ENCODE results near the gene SRRT. TPM values are rescaled to one million over a fixed set of nuclear protein-coding genes. Genes with fewer than 3 reads are reported as not detected.
"Not testable (repeated sequence)": the region's sequence is repeated elsewhere in the genome, so short reads cannot be mapped to it uniquely, and the experiment has no call there.

The SRRT gene
- total RNA-seq, 2 experiments from 2014 or later = 253 to 260 TPM

- peaks cover 11% of the 10 kb centered on the region for H3K27me3 Mint-ChIP-seq
- H3K4me1 Mint-ChIP-seq = peaks cover 4% of the 10 kb centered on the region
- ATAC-seq (no peak), DNase-seq (no peak)
- H3K4me3 Mint-ChIP-seq = no peak overlapping the region
- H3K9me3 Mint-ChIP-seq (ENCODE audit: low read depth) = no peaks in the 10 kb centered on the region
- POLR2A ChIA-PET = no interaction called here
- H3K27ac Mint-ChIP-seq = no peak overlapping the region
- CTCF ChIA-PET = interaction anchor here (0.7 kb wide), 1 partner anchor 296 kb away, joined by 4 read pairs; no protein-coding TSS in a partner anchor
- intact Hi-C loops (cut with DNase I, micrococcal nuclease) = no loop called here
- H3K36me3 Mint-ChIP-seq (ENCODE audit: low read depth) = no peaks in the 10 kb centered on the region
Observed at GRCh38 chr7:100914208-100914878, 39.4 kb downstream of the SRRT start.

GRCh38 chr7:100914879-100915447 lies 40.1 kb downstream of the SRRT start:
- POLR2A ChIA-PET = no interaction called here

GRCh38 chr7:100919335-100919734 lies 44.4 kb downstream of the SRRT start:
- H3K27me3 Mint-ChIP-seq = peaks cover 27% of the 10 kb centered on the region
- H3K27ac Mint-ChIP-seq; ATAC-seq; H3K9me3 Mint-ChIP-seq (ENCODE audit: low read depth); POLR2A ChIA-PET; H3K4me1 Mint-ChIP-seq; intact Hi-C loops (cut with DNase I, micrococcal nuclease); DNase-seq; H3K36me3 Mint-ChIP-seq (ENCODE audit: low read depth); H3K4me3 Mint-ChIP-seq: not testable (repeated sequence)
- CTCF ChIA-PET = interaction anchor here (0.8 kb wide), 1 partner anchor 45 kb away, joined by 4 read pairs; no protein-coding TSS in a partner anchor

More at GRCh38 chr7:100914879-100915447, 40.1 kb downstream of the SRRT start:
- Mint-ChIP-seq H3K27me3 (peaks cover 13% of the 10 kb centered on the region), H3K4me3 (no peak overlapping the region), H3K9me3 (ENCODE audit: low read depth) (no peaks in the 10 kb centered on the region), H3K36me3 (ENCODE audit: low read depth) (no peaks in the 10 kb centered on the region), H3K27ac (peak overlapping the region; percentile 11), H3K4me1 (peaks cover 4% of the 10 kb centered on the region)
- ATAC-seq = peak; percentile 92
- CTCF ChIA-PET = no interaction called here
- intact Hi-C loops (cut with DNase I, micrococcal nuclease) = no loop called here
- peak; percentile 36 for DNase-seq

- H3K4me1 Mint-ChIP-seq; CTCF ChIA-PET; POLR2A ChIA-PET; H3K27ac Mint-ChIP-seq; H3K4me3 Mint-ChIP-seq; H3K9me3 Mint-ChIP-seq (ENCODE audit: low read depth); DNase-seq; intact Hi-C loops (cut with DNase I, micrococcal nuclease); H3K36me3 Mint-ChIP-seq (ENCODE audit: low read depth); ATAC-seq: not testable (repeated sequence)
- peaks cover 27% of the 10 kb centered on the region for H3K27me3 Mint-ChIP-seq
Observed at GRCh38 chr7:100919779-100920437, 45.0 kb downstream of the SRRT start.

- ChIA-PET POLR2A (no interaction called here), CTCF (no interaction called here)
- Mint-ChIP-seq H3K27me3 (peaks cover 27% of the 10 kb centered on the region), H3K9me3 (ENCODE audit: low read depth) (no peaks in the 10 kb centered on the region), H3K27ac (no peak overlapping the region), H3K36me3 (ENCODE audit: low read depth) (no peaks in the 10 kb centered on the region), H3K4me1 (no peaks in the 10 kb centered on the region), H3K4me3 (no peak overlapping the region)
- ATAC-seq = no peak
- no peak for DNase-seq
- intact Hi-C loops (cut with DNase I, micrococcal nuclease) = no loop called here
Observed at GRCh38 chr7:100921039-100921438, 46.1 kb downstream of the SRRT start.

GRCh38 chr7:100923616-100924015 lies 48.7 kb downstream of the SRRT start:
- H3K4me3 Mint-ChIP-seq; H3K4me1 Mint-ChIP-seq; POLR2A ChIA-PET; H3K9me3 Mint-ChIP-seq (ENCODE audit: low read depth); H3K36me3 Mint-ChIP-seq (ENCODE audit: low read depth); H3K27ac Mint-ChIP-seq; DNase-seq; ATAC-seq; intact Hi-C loops (cut with DNase I, micrococcal nuclease); CTCF ChIA-PET: not testable (repeated sequence)
- peaks cover 23% of the 10 kb centered on the region for H3K27me3 Mint-ChIP-seq

- Mint-ChIP-seq H3K27ac (no peak overlapping the region), H3K27me3 (peaks cover 8% of the 10 kb centered on the region), H3K36me3 (ENCODE audit: low read depth) (no peaks in the 10 kb centered on the region), H3K9me3 (ENCODE audit: low read depth) (peaks cover 5% of the 10 kb centered on the region), H3K4me1 (no peaks in the 10 kb centered on the region), H3K4me3 (no peak overlapping the region)
- intact Hi-C loops (cut with DNase I, micrococcal nuclease) = no loop called here
- no peak for ATAC-seq
- DNase-seq = no peak
- POLR2A ChIA-PET = no interaction called here
- CTCF ChIA-PET = no interaction called here
Observed at GRCh38 chr7:100929808-100930174, 54.9 kb downstream of the SRRT start.

- no peak overlapping the region for H3K4me3 Mint-ChIP-seq
- H3K36me3 Mint-ChIP-seq (ENCODE audit: low read depth) = no peaks in the 10 kb centered on the region
- intact Hi-C loops (cut with DNase I, micrococcal nuclease) = no loop called here
- ATAC-seq (no peak), DNase-seq (no peak)
- H3K4me1 Mint-ChIP-seq = no peaks in the 10 kb centered on the region
- H3K27ac Mint-ChIP-seq = no peak overlapping the region
- CTCF ChIA-PET = no interaction called here
- peaks cover 5% of the 10 kb centered on the region for H3K9me3 Mint-ChIP-seq (ENCODE audit: low read depth)
- peaks cover 10% of the 10 kb centered on the region for H3K27me3 Mint-ChIP-seq
- POLR2A ChIA-PET = no interaction called here
Observed at GRCh38 chr7:100933734-100934133, 58.8 kb downstream of the SRRT start.

- ATAC-seq; H3K4me3 Mint-ChIP-seq; H3K9me3 Mint-ChIP-seq (ENCODE audit: low read depth); H3K36me3 Mint-ChIP-seq (ENCODE audit: low read depth); H3K4me1 Mint-ChIP-seq; CTCF ChIA-PET; DNase-seq; H3K27ac Mint-ChIP-seq; intact Hi-C loops (cut with DNase I, micrococcal nuclease); POLR2A ChIA-PET: not testable (repeated sequence)
- peaks cover 10% of the 10 kb centered on the region for H3K27me3 Mint-ChIP-seq
Observed at GRCh38 chr7:100935381-100935780, 60.5 kb downstream of the SRRT start.

GRCh38 chr7:100936167-100936566 lies 61.3 kb downstream of the SRRT start:
- H3K4me3 Mint-ChIP-seq; POLR2A ChIA-PET; H3K36me3 Mint-ChIP-seq (ENCODE audit: low read depth); intact Hi-C loops (cut with DNase I, micrococcal nuclease); H3K27ac Mint-ChIP-seq; H3K9me3 Mint-ChIP-seq (ENCODE audit: low read depth); ATAC-seq; CTCF ChIA-PET; H3K27me3 Mint-ChIP-seq; DNase-seq; H3K4me1 Mint-ChIP-seq: not testable (repeated sequence)

All from activated CD4-positive, alpha-beta T cell treated with anti-CD3 and anti-CD28 coated beads for 36 hours (primary cell).